Measurements from ENCODE around the gene CCDC174. TPM values are rescaled to one million over a fixed set of nuclear protein-coding genes. Genes with fewer than 3 reads are reported as not detected.

The CCDC174 gene
- total RNA-seq, 2 donors from 2014 or later, result 12.0 to 13.0 TPM

DNA sequence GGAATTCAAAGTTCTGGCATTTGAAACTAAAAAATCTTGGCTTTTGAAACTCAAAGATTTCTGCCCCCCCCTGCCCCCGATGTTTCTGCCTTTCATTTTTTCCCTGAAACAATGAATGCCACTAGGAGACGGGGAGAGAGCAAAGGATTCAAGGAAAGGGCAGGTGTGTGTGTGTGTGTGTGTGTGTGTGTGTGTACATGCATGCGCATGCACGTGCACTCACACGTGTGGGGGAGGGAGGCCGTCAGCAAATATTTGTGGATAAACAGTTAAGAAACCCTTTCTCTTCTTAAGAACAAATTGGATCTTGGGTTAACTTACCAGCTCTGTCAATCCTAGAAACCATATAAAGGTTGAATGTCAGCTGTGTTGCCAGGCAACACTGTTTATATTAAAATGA, 29.2 kb upstream of the CCDC174 start:
- no peak for DNase-seq

DNA sequence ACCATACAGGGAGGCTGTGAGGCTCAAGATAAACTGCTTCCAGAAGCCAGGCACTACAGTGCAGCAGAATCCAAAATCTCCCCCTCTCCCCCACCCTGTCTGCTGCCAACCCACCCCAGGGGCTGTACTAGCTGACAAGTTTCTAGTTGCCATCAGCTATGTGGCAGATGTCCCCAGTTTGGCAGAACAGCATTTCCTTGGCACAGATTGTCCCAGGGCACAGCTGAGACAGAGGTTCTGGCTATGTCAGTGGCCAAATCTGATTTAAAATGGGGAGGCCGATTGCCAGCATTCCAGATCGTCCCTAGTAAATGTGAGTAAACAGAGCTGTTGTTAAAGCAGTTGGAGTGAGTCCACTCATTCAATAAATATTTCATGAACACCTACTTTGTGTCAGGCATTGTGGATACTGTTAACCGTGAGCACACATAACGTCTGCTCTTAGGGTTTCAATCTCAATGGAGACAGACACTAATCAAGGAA, 28.0 kb upstream of the CCDC174 start:
- no peak for DNase-seq
- peak; percentile 56 to 80 for ATAC-seq

More for the DNA sequence above, 29.2 kb upstream of the CCDC174 start:
- intact Hi-C loops (cut with DNase I), result loop anchor here in 1 of 2 donors (10.0 kb wide), 1 partner anchor 108 kb away; no protein-coding TSS in a partner anchor
- no peak for ATAC-seq

DNA sequence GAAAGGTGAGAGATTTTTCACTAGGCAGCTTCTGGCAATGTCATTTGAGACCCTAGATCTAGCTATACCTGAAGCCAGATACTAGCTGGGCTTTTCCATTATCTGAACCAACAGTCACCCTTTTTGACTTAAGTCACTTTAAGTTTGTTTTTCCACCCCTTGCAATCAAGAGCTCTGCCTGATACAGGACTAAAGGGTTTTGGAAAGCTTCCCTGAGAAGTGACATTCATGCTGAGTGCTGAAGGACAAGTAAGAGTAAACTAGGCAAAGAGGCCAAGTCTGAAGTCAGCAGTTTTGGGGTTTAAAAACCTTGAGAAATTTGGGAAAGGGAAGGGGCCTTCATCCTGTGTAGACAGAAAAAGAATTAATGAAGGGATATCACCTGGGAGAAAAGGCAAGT, 27.1 kb upstream of the CCDC174 start:
- intact Hi-C loops (cut with DNase I), result loop anchor here in 1 of 2 donors (10.0 kb wide), 1 partner anchor 110 kb away; no protein-coding TSS in a partner anchor
- DNase-seq, result no peak
- peak in 1 of 2 donors; percentile 18 for ATAC-seq

More for the DNA sequence above, 28.0 kb upstream of the CCDC174 start:
- intact Hi-C loops (cut with DNase I), result loop anchor here in 1 of 2 donors (10.0 kb wide), 1 partner anchor 109 kb away; no protein-coding TSS in a partner anchor

DNA sequence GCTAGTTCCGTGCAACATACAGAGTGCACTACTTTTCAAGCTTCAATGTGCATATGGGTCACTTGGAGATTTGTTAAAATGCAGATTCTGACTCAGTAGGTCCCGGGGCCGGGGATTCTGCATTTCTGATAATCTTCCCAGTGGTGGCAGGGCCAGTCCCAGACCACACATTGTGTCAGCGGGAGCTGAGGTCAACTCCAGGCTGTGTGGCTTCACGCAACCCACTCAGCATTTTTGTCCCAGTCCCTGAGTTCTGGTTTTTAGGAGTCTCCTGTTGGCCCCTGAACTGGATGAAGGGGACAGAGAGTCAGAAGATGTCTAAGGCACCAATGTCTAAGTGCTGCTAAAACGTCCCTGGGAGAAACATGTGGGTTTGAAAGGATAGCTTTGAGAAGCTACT, 26.1 kb upstream of the CCDC174 start:
- ATAC-seq (no peak), DNase-seq (no peak)
- intact Hi-C loops (cut with DNase I), result loop anchor here in 1 of 2 donors (10.0 kb wide), 1 partner anchor 111 kb away; no protein-coding TSS in a partner anchor

DNA sequence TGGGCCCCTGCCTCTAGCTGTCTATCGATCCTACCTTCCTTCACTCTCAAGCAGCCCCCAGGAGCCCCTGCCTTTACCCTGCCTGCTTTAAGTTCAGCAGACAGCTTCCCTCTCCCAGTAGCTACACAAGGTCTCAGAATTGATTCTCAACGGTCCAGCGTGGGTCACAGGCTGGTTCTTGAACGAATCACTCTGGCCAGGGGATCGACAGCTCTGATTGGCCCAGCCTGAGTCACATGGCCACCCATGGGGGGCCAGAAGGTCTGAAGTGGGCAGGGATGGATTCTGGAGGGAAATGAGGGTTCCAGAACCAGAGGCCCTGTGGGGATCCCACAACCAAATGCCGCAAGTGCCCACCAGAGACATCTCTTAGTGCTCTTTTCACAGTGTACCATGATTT, 23.7 kb upstream of the CCDC174 start:
- intact Hi-C loops (cut with DNase I), result loop anchor here in 1 of 2 donors (10.0 kb wide), 1 partner anchor 113 kb away; no protein-coding TSS in a partner anchor
- ATAC-seq, result no peak
- no peak for DNase-seq

DNA sequence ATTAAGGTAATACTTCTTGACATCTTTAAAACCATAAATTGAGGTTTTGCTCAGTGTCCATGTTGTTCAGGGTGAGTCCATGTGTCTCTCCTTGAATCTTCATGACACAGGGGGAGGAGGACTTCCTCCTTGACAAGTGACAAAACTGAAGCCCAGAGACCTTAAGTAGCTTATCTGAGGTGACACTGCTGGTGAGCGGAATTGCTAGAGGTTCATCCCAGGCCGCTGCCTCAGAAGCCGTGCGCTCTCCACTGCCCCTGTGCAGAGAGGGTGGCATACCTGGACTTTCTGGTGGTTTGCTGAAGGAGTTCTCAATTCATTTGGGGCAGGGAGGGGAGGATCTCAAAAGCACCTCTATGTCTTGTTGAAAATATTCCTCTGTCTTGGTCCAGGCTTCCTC, 23.2 kb upstream of the CCDC174 start:
- intact Hi-C loops (cut with DNase I), result loop anchor here in 1 of 2 donors (10.0 kb wide), 1 partner anchor 114 kb away; no protein-coding TSS in a partner anchor
- DNase-seq (no peak), ATAC-seq (no peak)

DNA sequence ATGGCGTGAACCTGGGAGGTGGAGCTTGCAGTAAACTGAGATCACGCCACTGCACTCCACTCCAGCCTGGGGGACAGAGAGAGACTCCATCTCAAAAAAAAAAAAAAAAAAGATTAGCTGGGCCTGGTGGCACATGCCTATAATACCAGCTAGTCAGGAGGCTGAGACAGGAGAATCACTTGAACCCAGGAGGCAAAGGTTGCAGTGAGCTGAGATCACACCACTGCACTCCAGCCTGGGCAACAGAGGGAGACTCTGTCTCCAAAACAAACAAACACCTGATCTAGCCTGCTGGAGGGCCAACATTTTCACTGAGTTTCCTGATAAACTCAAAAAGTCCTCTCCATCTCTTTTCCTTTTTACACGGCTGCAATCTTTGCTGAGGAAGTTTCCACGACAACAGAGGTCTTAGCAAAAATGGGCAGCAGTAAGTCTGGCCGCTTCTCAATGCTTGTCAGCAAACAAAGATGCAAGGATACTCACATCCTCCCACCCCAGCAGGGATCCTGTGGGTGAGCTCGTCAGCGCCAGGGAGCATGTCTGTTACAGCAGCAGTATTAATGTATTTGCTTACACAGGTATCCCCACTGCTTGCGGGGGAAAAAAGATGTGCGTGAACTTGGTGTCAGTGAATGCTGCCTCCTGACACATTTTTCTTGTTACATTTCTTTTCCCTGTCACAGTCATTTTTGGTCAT, 21.0 kb upstream of the CCDC174 start:
- intact Hi-C loops (cut with DNase I), result no loop called here
- no peak for DNase-seq
- ATAC-seq, result no peak

DNA sequence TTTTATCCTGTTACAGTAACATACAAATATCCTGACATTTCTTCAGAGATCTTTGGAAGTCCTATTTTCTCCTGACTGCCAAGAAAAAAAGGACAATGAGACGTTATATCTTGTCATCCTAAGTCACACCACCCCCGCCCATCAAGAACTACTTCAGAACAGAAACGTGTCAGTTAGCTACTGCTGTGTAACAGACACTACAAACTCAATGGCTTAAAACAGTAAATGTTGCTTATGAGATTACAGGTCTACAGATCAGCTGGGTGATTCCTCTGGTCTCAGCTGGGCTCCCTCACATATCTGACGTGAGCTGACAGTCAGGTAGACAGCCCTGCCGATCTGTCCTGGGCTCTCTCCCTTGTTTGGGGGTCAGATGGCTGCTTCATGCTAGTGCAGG, 20.5 kb upstream of the CCDC174 start:
- intact Hi-C loops (cut with DNase I), result no loop called here

DNA sequence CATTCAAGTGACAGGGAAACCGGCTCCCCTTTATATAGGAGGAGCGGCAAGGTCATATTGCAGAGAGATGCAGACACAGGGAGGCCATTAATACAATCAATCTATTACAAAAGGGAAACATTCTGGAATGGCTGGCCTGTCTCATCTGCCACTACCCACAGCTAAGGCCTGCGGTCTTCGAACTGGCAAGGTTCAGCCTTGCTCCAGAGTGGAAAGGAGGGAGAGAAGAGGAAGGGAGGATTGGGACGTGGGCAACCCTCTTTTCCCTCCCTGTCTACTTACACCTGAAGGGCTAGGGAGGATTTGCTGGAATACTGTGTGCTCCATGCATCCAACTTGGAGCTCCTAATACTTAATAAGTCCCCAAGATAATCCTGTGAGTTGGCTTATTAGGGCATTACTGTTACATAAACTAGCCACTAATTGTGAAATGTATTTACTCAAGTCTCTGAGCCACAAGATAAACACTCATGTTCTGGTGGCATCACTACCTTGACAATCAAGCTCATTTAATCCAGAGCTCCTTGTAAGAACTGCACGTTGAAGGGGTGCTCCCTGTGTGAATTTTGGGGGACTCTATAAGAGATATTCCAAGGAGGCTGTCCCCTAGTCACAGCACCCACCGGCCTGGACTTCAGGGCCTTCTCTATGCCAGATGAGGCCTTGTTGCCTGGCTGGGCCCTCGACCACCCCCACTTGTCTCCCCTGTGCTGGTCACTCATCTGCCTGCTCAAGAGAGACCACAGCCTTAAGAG, 19.7 kb upstream of the CCDC174 start:
- ATAC-seq, result no peak
- intact Hi-C loops (cut with DNase I), result no loop called here
- no peak for DNase-seq

More for the DNA sequence above, 20.5 kb upstream of the CCDC174 start:
- DNase-seq, result no peak
- no peak for ATAC-seq

DNA sequence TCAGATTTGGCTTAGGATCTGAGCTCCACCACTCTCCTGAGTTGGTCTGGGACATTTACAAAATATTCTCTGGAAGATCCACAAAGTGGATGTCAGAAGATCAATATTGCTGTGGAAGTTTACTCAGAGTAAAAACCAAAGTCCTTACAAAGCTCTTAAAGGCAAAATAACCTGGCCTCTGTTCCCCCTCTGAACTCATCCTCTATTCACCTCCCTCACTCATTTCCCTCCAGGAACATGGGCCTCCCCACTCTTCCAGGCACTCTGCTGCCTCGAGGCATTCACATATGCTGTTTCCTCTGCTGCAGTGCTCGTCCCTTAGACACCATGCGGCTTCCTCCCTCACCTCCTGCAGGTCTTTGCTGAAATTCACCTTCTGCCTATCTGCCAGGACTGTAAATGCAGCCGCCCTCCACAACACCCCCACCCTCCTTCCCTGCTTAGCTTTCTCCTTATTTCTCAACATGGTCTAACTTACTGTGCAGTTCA, 19.1 kb upstream of the CCDC174 start:
- ATAC-seq (no peak), DNase-seq (no peak)
- intact Hi-C loops (cut with DNase I), result no loop called here

DNA sequence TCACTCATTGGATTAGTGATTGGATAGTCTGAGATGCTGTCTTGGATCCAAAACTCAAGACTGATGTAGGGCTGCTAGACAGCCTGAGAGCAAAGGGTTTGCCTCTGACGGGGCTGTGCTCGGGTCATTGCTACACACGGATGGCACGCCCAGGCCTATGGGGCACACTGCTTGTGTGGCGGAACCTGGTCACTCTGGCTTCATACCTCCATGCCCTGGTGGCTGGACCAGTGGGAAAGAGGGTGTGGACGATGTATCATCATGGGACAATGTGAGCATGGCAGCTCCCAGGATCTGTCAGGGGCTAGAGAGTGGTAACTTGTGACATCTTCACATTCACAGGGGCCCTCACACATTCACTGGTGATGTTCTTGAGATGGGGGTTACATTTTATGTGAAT, 18.1 kb upstream of the CCDC174 start:
- intact Hi-C loops (cut with DNase I), result no loop called here
- DNase-seq, result no peak
- no peak for ATAC-seq

DNA sequence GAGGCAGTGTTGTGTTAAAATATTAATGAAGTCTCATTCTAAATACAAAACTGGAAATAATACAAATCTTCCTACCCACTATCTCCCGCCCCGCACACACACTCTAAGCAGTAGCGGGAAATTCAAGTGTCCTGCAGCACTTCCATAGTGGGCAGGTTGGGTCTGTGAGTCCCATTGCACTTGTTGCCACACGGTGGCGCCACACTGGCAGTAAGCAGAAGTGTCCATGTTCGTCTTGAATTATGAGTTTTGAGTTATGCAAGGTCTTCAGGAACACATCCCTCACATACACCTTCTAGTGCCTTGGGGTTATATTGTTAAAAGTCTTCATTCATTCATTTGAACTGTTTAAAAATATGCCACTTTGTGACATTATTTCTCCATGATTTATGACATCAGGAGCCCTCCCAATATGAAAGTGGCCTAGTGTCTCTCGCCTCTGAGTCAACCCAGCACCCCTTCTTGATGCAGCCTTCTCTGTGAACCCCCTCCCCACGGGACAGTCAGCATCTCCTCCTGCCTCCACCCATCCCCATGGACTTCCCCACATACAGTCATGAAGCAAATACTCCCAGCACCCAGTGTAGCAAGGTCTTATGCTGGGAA, 17.6 kb upstream of the CCDC174 start:
- DNase-seq (peak; percentile 71), ATAC-seq (peak; percentile 75 to 78)
- intact Hi-C loops (cut with DNase I), result no loop called here

DNA sequence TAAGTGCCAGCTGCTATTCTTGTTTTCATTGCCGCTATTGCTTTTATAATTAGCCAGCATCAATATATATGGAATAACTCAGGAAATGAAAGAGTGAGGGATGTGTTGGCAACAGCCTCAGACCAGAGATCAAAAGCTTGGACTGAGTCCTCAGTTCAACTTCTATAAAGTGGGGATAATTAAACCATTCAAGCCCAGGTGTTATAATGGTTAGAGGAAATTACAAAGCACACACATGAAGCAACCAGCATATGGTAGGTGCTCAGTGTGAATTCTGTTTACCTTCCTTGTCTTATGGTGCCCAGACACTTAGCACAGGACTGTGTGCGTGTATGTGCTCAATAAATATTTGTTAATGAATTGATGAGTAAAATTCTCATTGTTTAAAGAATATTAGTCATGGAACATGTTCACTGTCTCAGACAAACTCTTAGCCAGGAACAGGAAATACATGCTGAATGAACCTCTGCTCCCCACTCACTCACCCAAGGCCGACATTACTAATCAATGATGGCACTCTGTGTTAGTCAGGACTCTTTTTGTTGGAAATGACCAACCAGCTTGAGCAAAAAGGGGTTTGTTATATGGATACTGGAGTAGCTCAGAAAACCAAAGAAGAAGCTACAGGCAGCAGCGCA, 16.7 kb upstream of the CCDC174 start:
- DNase-seq, result no peak
- no peak for ATAC-seq
- intact Hi-C loops (cut with DNase I), result no loop called here

DNA sequence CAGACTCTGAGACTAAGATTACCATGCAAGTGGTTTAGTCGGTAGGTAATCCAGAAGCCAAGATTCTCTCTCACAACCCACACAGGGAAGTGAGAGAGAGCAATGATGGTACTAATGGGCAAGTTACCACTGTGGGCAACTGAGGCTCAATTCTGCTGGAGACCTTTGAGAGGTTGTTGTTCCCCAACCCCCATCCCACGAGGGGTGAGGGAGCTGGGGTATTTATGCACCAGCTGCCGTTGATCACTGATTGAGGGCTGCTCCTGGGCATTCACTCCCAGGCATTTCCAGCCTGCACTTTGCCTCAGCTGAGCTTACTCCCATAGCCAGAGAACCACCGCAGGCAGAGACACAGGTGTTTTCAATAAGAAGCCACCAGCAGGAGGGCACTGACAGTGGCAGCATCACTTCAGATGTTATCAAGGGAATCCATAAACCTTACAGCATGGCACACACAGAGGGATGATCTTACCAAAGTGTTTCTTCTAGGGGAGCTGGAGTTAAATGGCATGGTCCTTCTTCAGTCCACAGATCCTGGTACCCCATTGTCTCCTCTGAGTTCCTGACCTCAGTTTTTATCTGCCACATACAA, 15.0 kb upstream of the CCDC174 start:
- intact Hi-C loops (cut with DNase I), result no loop called here
- DNase-seq (no peak), ATAC-seq (no peak)

DNA sequence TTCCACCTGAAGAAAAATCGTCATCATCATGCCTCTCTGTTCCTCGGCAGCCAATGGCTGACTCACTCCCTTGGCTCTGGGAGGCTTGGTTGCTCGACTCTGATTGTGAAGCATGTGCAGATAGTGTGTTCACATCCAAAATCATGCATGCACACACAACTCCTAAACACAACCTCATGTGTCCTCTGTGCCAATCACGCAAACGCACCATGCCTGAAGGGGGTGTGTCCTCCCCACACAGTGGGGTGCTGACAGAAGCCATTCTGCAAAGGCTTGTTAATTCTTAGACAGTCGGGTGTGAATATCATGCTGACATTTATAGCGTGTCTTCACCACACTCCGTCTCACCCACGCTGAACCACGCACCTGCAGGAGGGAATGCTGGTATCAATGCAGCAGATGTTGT, 11.4 kb upstream of the CCDC174 start:
- DNase-seq (no peak), ATAC-seq (no peak)
- intact Hi-C loops (cut with DNase I), result no loop called here

DNA sequence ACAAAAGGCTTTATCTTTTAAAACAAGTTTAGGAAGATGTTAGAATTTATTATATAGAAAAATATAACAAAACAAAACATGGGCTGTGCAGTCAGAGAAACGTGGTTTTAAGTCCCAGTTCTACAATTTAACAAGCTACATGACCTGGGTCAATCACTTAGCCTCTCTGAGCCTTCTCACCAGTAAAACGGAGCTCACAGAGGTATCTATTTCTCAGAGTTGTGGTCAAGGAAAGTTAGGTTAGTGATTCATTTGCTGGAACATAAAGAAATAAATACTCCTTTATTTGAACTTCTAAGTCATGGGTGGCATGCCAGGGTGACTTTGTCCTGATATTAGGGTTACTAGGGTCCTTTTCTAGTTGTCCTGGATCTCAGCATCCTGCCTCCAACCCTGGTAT, 10.8 kb upstream of the CCDC174 start:
- DNase-seq (no peak), ATAC-seq (no peak)
- intact Hi-C loops (cut with DNase I), result no loop called here

DNA sequence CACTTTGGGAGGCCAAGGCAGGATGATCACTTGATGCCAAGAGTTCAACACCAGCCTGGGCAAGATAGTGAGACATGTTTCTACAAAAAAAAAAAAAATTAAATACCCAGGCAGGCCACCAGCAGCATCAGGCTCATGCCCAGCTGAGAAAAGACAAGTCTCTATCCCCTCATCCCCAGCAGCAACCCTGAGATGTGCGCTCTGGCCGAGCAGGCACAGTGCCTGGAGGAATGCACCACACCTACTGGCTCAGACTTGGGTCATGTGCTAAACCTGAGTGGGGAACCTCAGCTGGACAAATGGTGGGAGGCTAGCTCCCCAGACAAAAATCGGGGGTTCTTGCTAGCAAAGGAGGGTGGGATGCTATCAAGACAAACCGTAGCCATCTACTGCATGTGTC, 10.2 kb upstream of the CCDC174 start:
- intact Hi-C loops (cut with DNase I), result no loop called here
- ATAC-seq, result no peak
- DNase-seq, result no peak

DNA sequence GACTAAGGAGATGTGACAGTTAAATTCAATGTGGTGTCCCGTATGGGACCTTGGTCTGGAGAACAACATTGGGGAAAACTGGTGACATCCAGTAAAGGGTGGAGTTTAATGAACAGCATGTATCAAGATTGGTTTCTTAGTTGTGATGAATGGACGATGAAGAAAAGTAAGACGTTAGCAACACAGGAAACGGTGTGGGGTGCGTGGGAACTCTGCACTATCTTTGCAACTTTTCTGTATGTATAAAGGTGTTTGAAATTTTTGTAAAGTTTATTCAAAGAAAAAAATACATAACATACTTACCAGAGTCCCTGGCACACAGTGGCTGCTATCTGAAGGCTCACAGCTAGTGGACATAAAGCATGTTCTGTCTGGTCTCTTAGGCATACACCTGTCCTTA, 6.1 kb upstream of the CCDC174 start:
- intact Hi-C loops (cut with DNase I), result no loop called here
- DNase-seq (no peak), ATAC-seq (no peak)

DNA sequence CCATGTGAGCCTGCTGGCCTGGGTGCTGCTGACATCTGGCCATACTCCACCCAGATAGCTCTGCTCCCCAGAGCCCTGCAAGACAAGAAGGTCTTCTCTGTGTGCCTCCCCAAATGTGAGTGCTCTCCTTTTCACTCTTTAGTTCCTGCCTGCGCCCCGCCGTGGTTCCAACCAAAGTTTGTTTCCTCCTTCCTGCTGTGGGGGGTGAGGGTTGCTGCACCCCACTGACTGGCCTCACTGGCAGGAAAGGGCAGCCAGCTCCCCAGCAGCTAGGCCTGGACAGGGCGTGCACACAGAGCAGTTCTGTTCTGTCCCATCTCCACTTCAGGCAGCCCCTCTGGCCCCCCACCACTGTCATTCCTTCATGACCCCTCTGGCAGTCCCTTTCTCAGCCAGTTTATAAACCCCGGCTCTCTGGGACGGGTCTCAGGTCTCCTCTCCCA, 5.4 kb upstream of the CCDC174 start:
- no peak for ATAC-seq

More for the DNA sequence above, 5.4 kb upstream of the CCDC174 start:
- DNase-seq, result no peak
- intact Hi-C loops (cut with DNase I), result no loop called here

All from left cardiac atrium (tissue), 4 donors.